GM19372 (cell line): ENCODE results near the gene SLC49A3.
"Not testable (repeated sequence)": the region's sequence is repeated elsewhere in the genome, so short reads cannot be mapped to it uniquely, and the experiment has no call there.

Source experiments
- ATAC-seq: cut with Tn5 transposase; IDR thresholded peaks from one replicate; pipeline ENCODE4 v1.9.1; 2021; ENCODE audit warnings: mild to moderate bottlenecking, low read depth, moderate library complexity; ENCODE audit not compliant: unreplicated experiment

SLC49A3 gene

GRCh38 chr4:688854-689681, at the start of gene SLC49A3:
Gene SLC49A3, minus strand, starts transcription at chr4:689151. Its CDS starts 24 bp downstream, at chr4:689127.
- ATAC-seq = no peak

DNA sequence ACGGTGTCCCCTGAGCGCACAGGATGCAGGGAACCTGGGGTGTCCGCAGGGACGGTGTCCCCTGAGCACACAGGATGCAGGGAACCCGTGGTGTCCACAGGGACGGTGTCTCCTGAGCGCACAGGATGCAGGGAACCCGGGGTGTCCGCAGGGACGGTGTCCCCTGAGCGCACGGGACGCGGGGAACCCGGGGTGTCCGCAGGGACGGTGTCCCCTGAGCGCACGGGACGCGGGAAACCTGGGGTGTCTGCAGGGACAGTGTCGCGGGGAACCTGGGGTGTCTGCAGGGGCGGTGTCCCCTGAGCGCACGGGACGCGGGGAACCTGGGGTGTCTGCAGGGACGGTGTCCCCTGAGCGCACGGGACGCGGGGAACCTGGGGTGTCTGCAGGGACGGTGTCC, 47.6 kb upstream of the SLC49A3 start:
- ATAC-seq = not testable (repeated sequence)

GRCh38 chr4:735583-735982, 46.6 kb upstream of the SLC49A3 start:
- ATAC-seq = no peak

- ATAC-seq = no peak
Observed at GRCh38 chr4:734951-735350, 46.0 kb upstream of the SLC49A3 start.

DNA sequence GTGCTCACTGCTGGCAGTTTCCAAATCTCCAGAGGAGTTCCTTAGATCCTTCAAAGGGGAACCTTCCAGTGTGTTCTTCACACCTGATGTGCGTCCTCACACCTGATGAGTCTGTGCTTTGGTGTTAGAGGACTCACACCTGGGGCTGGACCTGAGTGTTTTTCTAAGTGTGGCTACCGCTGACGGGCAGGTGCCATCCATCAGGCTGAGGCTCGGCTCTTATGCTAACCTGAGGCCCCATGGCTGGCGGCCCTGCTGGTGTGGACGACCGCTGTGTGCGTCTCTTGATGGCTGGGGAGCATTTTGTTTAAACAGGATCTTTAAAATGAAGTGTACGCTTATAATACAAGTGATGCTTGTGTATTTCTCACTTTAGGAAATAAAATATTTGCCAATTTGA, 45.1 kb upstream of the SLC49A3 start:
- ATAC-seq = no peak

DNA sequence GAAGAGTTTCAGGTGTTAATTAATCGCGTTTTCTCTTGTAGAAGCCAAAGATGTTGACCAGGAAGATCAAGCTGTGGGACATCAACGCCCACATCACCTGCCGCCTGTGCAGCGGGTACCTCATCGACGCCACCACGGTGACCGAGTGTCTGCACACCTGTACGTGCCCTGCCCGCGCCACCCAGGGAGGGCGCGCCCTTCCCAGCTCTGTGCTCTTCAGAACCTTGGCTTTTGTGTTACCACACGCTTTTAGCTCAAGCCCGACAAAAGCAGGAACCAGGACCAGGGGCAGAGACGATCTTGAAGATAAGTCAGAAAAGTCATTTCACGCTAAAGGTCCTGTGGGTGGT, 44.7 kb upstream of the SLC49A3 start:
- no peak for ATAC-seq

DNA sequence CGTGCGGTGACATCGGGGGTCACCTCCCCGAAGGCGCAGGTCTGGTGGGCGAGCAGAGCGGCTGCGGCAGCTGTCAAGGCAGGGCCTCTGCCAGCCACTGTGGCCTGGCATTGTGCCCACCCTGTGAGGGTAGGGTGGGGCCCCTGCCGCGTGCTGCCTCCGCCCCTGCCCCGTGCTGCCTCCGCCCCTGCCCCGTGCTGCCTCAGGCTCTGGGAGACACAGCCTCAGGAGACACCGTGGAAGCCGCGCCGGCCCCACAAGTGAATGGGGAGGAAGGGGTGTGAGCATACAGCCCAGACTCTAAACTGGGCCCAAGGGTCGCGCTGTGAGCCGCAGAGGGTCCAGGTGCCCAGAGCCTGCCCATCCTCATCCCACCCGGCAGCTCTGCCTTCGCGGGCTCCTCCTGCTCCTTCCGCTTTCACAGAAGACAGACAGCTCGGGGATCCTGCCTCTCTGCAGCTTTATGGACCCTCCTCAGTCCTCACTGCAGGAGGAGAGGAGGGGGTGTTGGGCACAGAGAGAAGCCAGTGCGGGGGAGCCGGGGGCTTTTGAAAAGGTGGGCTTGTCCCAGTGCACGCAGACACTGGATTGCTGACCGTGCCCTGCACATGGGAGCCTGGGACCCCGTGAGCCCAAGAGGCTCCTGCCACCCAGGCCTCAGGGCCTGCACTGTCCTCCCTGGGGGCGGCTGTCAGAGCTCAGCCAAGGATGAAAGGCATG, 44.1 kb upstream of the SLC49A3 start:
- no peak for ATAC-seq

DNA sequence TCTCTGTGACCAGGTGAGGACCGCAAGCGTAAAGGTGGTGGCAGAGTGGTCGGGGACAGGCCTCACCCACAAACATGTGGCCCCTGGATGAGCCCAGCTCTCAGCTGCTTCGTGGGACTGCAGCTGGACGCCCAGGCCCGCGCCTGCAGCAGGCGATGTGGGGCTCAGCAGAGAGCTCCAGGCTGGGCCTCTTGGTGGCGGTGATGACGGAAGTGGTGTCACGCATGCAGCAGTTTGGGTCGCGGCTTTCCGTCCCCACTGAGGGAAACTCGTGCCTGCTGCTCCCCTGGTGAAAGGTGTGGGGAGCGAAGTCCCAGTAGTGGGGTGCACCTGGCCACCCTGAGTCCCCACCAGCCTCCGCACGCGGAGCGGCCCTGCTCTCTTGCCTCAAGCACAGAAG, 43.5 kb upstream of the SLC49A3 start:
- ATAC-seq = no peak

DNA sequence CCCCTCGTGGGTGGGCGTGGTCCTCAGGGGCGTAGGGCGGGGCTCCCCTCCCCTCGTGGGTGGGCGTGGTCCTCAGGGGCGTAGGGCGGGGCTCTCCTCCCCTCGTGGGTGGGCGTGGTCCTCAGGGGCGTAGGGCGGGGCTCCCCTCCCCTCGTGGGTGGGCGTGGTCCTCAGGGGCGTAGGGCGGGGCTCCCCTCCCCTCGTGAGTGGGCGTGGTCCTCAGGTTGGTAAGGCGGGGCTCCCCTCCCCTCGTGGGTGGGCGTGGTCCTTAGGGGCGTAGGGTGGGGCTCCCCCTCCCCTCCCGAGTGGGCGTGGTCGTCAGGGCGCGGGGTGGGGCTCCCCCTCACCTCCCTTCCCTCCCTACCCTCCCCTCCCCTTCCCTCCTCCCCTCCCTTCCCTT, 43.0 kb upstream of the SLC49A3 start:
- ATAC-seq = not testable (repeated sequence)

DNA sequence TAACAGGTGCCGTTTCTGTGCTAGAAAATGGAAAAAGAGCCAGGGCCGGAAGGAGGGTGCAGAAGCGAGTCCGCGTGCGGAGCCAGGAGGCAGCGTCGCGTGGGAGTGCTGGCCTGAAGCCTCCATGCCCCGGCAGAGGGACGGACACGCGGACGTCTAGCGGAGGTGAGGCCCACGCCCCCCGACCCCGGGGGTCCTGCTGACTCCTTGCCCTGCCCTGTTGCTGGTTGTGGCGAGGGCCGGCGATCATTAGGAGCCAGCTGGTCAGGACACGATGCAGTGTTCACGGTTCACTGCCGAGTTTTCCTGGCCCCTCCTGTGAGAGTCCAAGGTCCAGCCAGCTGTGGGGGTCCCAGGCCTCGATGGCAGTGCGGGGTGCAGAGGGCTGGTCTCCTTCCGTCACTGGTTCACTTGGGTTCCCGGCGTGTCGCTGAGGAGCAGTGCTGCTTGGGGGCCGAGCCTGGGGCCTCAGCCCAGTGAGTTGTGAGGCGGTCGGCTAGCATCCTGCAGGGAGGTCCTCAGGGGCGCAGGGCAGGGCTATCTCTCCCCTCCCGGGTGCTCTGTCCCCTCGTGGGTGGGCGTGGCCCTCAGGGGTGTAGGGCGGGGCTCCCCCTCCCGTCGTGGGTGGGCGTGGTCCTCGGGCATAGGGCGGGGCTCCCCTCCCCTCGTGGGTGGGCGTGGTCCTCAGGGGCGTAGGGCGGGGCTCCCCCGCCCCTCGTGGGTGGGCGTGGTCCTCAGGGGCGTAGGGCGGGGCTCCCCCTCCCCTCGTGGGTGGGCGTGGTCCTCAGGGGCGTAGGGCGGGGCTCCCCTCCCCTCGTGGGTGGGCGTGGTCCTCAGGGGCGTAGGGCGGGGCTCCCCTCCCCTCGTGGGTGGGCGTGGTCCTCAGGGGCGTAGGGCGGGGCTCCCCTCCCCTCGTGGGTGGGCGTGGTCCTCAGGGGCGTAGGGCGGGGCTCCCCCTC, 42.3 kb upstream of the SLC49A3 start:
- not testable (repeated sequence) for ATAC-seq

DNA sequence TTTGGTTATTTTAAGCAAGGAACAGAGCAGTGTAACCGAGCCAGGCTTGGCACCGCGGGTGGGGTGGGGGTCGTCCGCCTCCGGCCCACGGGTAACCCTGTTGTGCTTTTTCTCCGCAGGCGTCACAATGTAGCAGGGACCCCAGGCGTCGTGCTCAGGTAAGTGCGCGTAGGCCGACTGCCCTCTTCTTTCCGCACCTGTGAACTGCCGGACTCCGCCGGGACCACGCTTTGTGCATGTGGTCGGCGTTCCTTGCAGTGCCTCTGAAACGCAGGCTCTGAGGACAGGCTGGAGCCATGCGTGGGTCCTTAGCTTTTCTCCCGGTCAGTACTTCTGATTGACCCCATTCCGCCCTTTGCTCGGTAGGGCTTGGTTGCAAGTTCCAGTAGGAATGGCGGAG, 41.6 kb upstream of the SLC49A3 start:
- ATAC-seq = no peak

DNA sequence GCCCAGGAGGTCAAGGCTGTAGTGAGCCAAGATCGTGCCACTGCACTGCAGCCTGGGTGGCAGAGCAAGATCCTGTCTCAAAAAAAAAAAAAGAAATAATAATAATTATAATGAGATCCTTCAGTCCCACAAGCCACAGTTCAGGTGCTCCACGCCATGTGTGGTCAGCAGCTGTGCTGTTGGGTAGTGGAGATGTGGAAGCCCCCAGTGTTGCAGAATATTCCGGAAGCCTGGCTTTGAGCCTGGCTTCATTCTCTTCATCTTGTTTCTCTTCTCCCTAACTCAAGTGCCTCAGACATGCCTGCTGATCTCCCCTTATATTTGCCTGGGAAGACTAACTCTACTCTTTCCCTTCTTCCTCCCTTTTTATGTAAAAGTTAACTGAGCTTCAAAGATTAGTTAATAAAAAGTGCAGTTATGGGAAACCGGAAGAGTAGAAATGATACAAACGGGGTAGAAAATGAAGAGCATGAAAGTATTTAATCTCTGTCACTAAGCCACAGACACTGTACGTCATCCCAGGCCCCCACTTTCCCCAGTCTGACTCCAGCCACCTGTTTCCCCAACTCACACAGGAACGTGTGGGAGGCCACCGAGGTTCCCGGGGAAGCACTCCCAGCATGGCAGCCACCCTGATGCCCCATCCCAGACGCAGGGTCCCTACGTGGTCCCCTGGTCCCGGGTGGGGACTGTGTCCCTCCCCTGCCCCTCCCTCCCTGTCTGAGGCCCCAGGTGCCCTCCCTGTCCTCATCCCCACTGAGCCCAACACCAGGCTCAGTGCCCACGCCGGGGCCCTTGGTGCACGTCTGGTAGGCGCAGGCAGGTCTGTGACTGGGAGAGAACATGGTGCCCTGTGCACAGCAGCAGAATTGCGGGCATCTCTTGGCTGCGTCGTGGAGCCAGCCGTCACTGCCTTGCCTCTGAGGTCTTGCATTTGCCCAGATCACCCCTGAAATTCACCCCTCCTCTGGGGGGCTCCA, 40.7 kb upstream of the SLC49A3 start:
- no peak for ATAC-seq

GRCh38 chr4:727576-727975, 38.6 kb upstream of the SLC49A3 start:
- ATAC-seq = no peak

- no peak for ATAC-seq
Observed at GRCh38 chr4:726838-727237, 37.9 kb upstream of the SLC49A3 start.

GRCh38 chr4:726235-726787, 37.4 kb upstream of the SLC49A3 start:
- ATAC-seq = no peak

DNA sequence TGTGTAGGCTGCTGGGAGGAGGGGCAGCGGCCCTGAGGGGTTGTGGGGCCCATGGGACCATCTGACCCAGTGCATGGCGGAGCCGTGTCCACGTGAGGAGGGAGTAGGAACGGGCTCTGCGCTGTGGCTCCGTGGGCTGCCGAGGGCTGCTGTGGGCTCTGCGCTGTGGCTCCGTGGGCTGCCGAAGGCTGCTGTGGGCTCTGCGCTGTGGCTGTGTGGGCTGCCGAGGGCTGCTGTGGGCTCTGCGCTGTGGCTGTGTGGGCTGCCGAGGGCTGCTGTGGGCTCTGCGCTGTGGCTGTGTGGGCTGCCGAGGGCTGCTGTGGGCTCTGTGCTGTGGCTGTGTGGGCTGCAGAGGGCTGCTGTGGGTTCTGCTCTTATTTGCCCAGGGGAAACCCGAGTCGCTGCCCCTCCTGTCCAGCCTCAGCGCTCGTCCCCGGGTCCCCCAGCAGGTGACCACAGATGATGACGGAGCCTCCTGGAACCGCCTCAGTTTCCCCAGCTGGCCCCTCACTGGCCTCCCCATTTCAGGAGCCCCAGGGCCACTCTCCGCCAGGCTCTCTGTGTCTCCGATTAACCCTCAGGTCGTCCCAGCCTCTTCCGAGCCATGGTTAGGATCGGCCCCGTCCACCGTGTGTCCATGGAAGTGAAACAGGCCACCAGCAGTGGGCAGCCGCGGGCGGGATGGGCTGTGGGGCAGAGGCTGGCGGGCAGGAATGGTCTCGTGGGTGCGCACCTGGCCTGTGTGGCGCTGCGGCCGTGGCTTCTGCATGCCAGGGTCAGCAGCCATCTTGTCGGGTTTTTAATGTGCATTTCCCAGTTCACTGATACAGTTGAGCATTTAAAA, 36.7 kb upstream of the SLC49A3 start:
- ATAC-seq = no peak

DNA sequence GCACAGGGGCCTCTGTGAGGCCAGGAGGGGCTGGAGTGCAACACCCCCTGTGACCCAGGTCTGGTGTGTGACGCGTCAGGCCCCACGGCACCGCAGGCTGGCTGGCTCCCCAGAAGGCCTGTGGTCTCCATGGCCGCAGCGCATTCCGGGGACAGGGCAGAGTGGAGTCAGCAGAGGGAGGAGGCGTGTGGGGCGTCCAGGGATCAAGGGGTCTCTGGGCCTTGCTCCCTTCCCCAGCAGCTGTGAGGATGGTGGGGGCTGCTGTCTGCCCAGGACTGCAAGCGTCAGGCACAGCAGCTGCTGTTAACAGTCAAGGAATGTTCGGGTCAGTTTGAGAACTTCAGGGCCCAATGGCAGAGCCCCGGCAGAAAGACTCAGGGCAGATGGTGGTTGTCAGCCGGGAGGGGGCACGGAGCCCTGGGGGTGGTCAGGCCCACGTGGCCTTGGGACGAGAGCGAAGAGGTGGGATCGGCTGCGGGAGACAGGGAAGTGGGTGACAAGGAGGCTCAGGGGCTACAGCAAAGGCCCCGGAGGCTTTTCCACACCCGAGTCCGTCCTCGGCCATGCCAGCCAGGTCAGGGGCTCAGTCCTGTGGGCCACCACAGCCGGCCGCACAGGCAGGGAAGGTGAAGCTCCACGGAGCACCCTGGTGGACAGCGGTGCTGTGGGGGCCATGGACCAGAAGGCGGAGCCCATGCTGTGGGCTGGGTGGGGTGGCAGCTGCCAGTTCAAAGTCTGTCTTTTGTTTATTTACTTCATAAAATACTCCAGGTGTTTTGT, 35.0 kb upstream of the SLC49A3 start:
- no peak for ATAC-seq

DNA sequence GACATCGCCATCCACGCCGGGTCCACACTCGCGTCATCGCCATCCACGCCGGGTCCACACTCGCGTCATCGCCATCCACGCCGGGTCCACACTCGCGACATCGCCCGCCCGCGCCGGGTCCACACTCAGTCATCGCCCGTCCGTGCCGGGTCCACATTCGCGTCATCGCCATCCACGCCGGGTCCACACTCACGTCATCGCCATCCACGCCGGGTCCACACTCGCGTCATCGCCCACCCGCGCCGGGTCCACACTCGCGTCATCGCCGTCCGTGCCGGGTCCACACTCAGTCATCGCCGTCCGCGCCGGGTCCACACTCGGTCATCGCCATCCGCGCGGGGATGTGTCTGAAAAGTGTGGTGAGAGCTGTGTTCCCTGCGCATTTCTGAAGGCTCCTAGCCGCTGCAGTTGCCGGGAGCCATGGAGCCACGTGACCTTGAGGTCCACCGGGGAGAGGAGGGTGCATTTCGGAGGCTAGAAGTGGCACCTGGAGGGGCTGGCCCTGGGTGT, 34.0 kb upstream of the SLC49A3 start:
- no peak for ATAC-seq
